Spleen (tissue), 11 donors: Measurements from ENCODE around the gene NELFE. TPM values are rescaled to one million over a fixed set of nuclear protein-coding genes. Genes with fewer than 3 reads are reported as not detected.
"Not testable (repeated sequence)": the region's sequence is repeated elsewhere in the genome, so short reads cannot be mapped to it uniquely, and the experiment has no call there.

ENCODE experiments used
- DNase-seq: peaks from one replicate; pipeline ENCODE4 v3.0.0-alpha.2; 2020
- H3K27ac ChIP-seq, 8 donors: fragments of 200-600 bp; sonication (generic) in 7 of 8; 1 replicate in 4 of 8; 2 replicates in 4 of 8; pipeline versions ENCODE4 v1.5.0 to v1.8.0; 2016 to 2021; ENCODE audit warnings: inconsistent platforms in 4 of 8, mild to moderate bottlenecking in 4 of 8, moderate library complexity in 1 of 8
- H3K27me3 ChIP-seq, 7 donors: fragments of 200-600 bp; sonication (generic) in 6 of 7; replicated peaks in 1 of 7; 1 replicate in 4 of 7; 2 replicates in 3 of 7; pipeline versions ENCODE4 v1.5.0 to v1.8.0; 2016 to 2021; ENCODE audit warnings: inconsistent platforms in 3 of 7, mild to moderate bottlenecking in 1 of 7
- H3K36me3 ChIP-seq, 6 donors: fragments of 200-600 bp; sonication (generic) in 5 of 6; 1 replicate in 4 of 6; 2 replicates in 2 of 6; pipeline versions ENCODE4 v1.5.0 to v1.8.0; 2016 to 2021; ENCODE audit warnings: inconsistent platforms in 2 of 6
- H3K4me1 ChIP-seq, 6 donors: fragments of 200-600 bp; sonication (generic) in 5 of 6; 1 replicate in 3 of 6; 2 replicates in 3 of 6; pipeline versions ENCODE4 v1.5.0 to v1.8.0; 2016 to 2021; ENCODE audit warnings: inconsistent platforms in 3 of 6
- H3K4me3 ChIP-seq, 8 donors: fragments of 200-600 bp; sonication (generic) in 7 of 8; 1 replicate in 4 of 8; 2 replicates in 4 of 8; pipeline versions ENCODE4 v1.5.0 to v1.8.0; 2016 to 2021; ENCODE audit warnings: inconsistent platforms in 4 of 8, mild to moderate bottlenecking in 4 of 8, moderate library complexity in 2 of 8
- H3K9me3 ChIP-seq, 8 donors: fragments of 200-600 bp; sonication (generic) in 7 of 8; 1 replicate in 4 of 8; 2 replicates in 4 of 8; pipeline versions ENCODE4 v1.5.0 to v1.8.0; 2016 to 2021; ENCODE audit warnings: inconsistent platforms in 4 of 8
- CTCF ChIP-seq, 11 experiments: fragments of 200-600 bp in 7 of 11; fragments of 450-650 bp in 4 of 11; sonication (generic) in 4 of 11; IDR thresholded peaks in 8 of 11; conservative IDR thresholded peaks in 3 of 11; 1 replicate in 7 of 11; 2 replicates in 4 of 11; pipeline versions ENCODE4 v1.4.0 to v1.8.0; 2016 to 2021; ENCODE audit warnings: antibody characterized with exemption in 11 of 11, inconsistent platforms in 4 of 11, mild to moderate bottlenecking in 1 of 11
- POLR2A ChIP-seq, 3 donors: fragments of 450-650 bp; IDR thresholded peaks; one replicate each; pipeline ENCODE4 v1.5.1; 2017; ENCODE audit warnings: antibody characterized with exemption in 3 of 3, mild to moderate bottlenecking in 1 of 3
- POLR2AphosphoS5 ChIP-seq, 3 donors: sonication (generic); formaldehyde crosslinking; IDR thresholded peaks; one replicate each; pipeline ENCODE4 v1.5.1; 2017; ENCODE audit warnings: antibody characterized with exemption in 3 of 3
- WGBS, 5 donors: extraction: QIAGEN DNeasy Blood & Tissue Kit in 3 of 5; methylation state at CpG; one replicate each; pipeline versions ENCODE4 v1.1.5 to v1.1.7; 2013 to 2018; 5-methylcytosine and 5-hydroxymethylcytosine counted together
- intact Hi-C: fragments of 100-400 bp; cut with DNase I; formaldehyde crosslinking; loops from one replicate; pipeline ENCODE4 v1.15.0; 2023; ENCODE audit warnings: low total_unique reads
- polyA plus RNA-seq, 3 donors: library from polyadenylated mRNA; stranded (reverse); fragments of 200-250 nt; gene quantifications; one replicate each; pipeline ENCODE4 v1.2.1, GENCODE V29; 2013
- total RNA-seq, 7 donors: library from RNA; depleted of rRNA in 3 of 7; stranded (reverse); fragments of >200 nt in 3 of 7; fragmentation: NEBNext Ultra II Directional in 4 of 7; extraction: Animal tissue kit (Norgen Biotek cat#: 25700) in 4 of 7; gene quantifications; one replicate each; pipeline versions ENCODE4 v1.1.0 to v1.2.1, GENCODE V29; 2016 to 2021
- donor health status: healthy with polysubstance abuse.
- donor health status: DM: no; HTN: no; CAD: no; lungs with moderate emphysema.
- donor health status: DM: no; HTN: no; CAD: no.
- donor health status: Bipolar disorder and iron deficiency.
- donor health status: healthy.
- donor health status: DM: no; HTN: no; CAD: no.
- donor health status: DM: yes; HTN: yes; CAD: no.

The NELFE gene
- total and polyA plus RNA-seq, 10 donors = 35.0 to 50.7 (median 45.0) TPM

GRCh38 chr6:31979238-31979898, 20.6 kb upstream of the NELFE start:
- DNase-seq = no peak
- Histone ChIP-seq H3K4me1 (peaks cover 0 to 20% (median 6%) of the 10 kb centered on the region in 6 donors), H3K27me3 (no peaks in the 10 kb centered on the region), H3K27ac (peak overlapping the region in 2 of 8 donors; percentile 18 to 42), H3K36me3 (peaks cover 0 to 39% (median 10%) of the 10 kb centered on the region in 6 donors), H3K4me3 (no peak overlapping the region), H3K9me3 (no peaks in the 10 kb centered on the region)
- TF ChIP-seq POLR2AphosphoS5 (IDR thresholded peaks at IDR 0.05) (no peak), CTCF (IDR thresholded peaks at IDR 0.05 in 8 of 11, conservative IDR thresholded peaks at IDR 0.05 in 3 of 11) (no peak), POLR2A (IDR thresholded peaks at IDR 0.05) (no peak)
- intact Hi-C loops = no loop called here
- 74 to 90% (median 84%) methylated on average over 3 of the region's 3 CpGs for WGBS, 5 donors

- DNase-seq = no peak
- intact Hi-C loops = no loop called here
- H3K27me3 ChIP-seq = no peaks in the 10 kb centered on the region
- H3K27ac ChIP-seq = peak overlapping the region in 2 of 8 donors; percentile 6 to 42
- peaks cover 0 to 25% (median 6%) of the 10 kb centered on the region in 6 donors for H3K4me1 ChIP-seq
- no peak overlapping the region for H3K4me3 ChIP-seq
- TF ChIP-seq POLR2A (IDR thresholded peaks at IDR 0.05) (no peak), CTCF (IDR thresholded peaks at IDR 0.05 in 8 of 11, conservative IDR thresholded peaks at IDR 0.05 in 3 of 11) (no peak), POLR2AphosphoS5 (IDR thresholded peaks at IDR 0.05) (no peak)
- H3K36me3 ChIP-seq = peaks cover 0 to 45% (median 10%) of the 10 kb centered on the region in 6 donors
- no peaks in the 10 kb centered on the region for H3K9me3 ChIP-seq
- WGBS, 5 donors = 80 to 98% (median 91%) methylated on average over 5 of the region's 5 CpGs
Measured at GRCh38 chr6:31978831-31979230, 20.1 kb upstream of the NELFE start.

- peaks cover 0 to 47% (median 10%) of the 10 kb centered on the region in 6 donors for H3K36me3 ChIP-seq
- H3K4me1 ChIP-seq = peaks cover 9 to 34% (median 15%) of the 10 kb centered on the region in 6 donors
- no peaks in the 10 kb centered on the region for H3K9me3 ChIP-seq
- H3K4me3 ChIP-seq = no peak overlapping the region
- WGBS, 5 donors = 95 to 97% (median 96%) methylated on average over 12 of the region's 12 CpGs
- H3K27me3 ChIP-seq = no peaks in the 10 kb centered on the region
- DNase-seq = no peak
- no peak for TF ChIP-seq CTCF (IDR thresholded peaks at IDR 0.05 in 8 of 11, conservative IDR thresholded peaks at IDR 0.05 in 3 of 11)
- TF ChIP-seq POLR2A (IDR thresholded peaks at IDR 0.05) = no peak
- no peak for TF ChIP-seq POLR2AphosphoS5 (IDR thresholded peaks at IDR 0.05)
- intact Hi-C loops = no loop called here
- H3K27ac ChIP-seq = no peak overlapping the region
Measured at GRCh38 chr6:31977816-31978431, 19.2 kb upstream of the NELFE start.

GRCh38 chr6:31976065-31976464, 17.3 kb upstream of the NELFE start:
- H3K27ac ChIP-seq, H3K27me3 ChIP-seq, H3K9me3 ChIP-seq, H3K4me3 ChIP-seq, intact Hi-C loops: not testable (repeated sequence)
- whole genome bisulfite sequencing, 5 donors = 93 to 100% (median 97%) methylated on average over 8 to 30 of the region's 30 CpGs
- peaks cover 0 to 47% (median 10%) of the 10 kb centered on the region in 6 donors for H3K36me3 ChIP-seq
- peak; percentile 69 for DNase-seq
- H3K4me1 ChIP-seq = peaks cover 17 to 48% (median 26%) of the 10 kb centered on the region in 6 donors
